Activated naive CD4-positive, alpha-beta T cell treated with anti-CD3 and anti-CD28 coated beads, Interleukin-2, amount 50 U/mL, for 72 hours (primary cell): Measurements from ENCODE around the gene PNMA6A. TPM values are rescaled to one million over a fixed set of nuclear protein-coding genes. Genes with fewer than 3 reads are reported as not detected.
"Not testable (repeated sequence)": the region's sequence is repeated elsewhere in the genome, so short reads cannot be mapped to it uniquely, and the experiment has no call there.

Source experiments
- ATAC-seq, 2 donors: fragments of 150-1000 bp; cut with Tn5 transposase; 2 replicates each; pipeline ENCODE4 v1.10.0; 2021; ENCODE audit warnings: mild to moderate bottlenecking in 2 of 2, moderate library complexity in 2 of 2
- DNase-seq, 2 donors: peaks; one replicate each; pipeline ENCODE4 v3.0.0; 2021 to 2022; ENCODE audit warnings: low spot score in 2 of 2
- H3K27ac Mint-ChIP-seq, 2 donors: one replicate each; pipeline ENCODE4 v1.8.0; 2022; ENCODE audit warnings: mild to moderate bottlenecking in 2 of 2, mixed read lengths in 2 of 2
- H3K36me3 Mint-ChIP-seq, 2 donors: one replicate each; pipeline ENCODE4 v1.8.0; 2022; ENCODE audit warnings: mixed read lengths in 2 of 2
- H3K9me3 Mint-ChIP-seq, 2 donors: one replicate each; pipeline ENCODE4 v1.8.0; 2022; ENCODE audit warnings: mixed read lengths in 2 of 2
- total RNA-seq, 2 donors: library from RNA; stranded (reverse); gene quantifications; one replicate each; pipeline ENCODE4 v1.2.3, GENCODE V29; 2022

Gene PNMA6A
- total RNA-seq, result under 1 TPM; 0.16 to 0.84 TPM

GRCh38 chrX:153071909-153072583, at the start of gene PNMA6A:
Gene PNMA6A (plus strand): TSS chrX:153072454. CDS start chrX:153073063, 609 bp downstream.
- DNase-seq, H3K27ac Mint-ChIP-seq, H3K9me3 Mint-ChIP-seq, H3K36me3 Mint-ChIP-seq: not testable (repeated sequence)
- peak; percentile 76 to 89 for ATAC-seq

DNA sequence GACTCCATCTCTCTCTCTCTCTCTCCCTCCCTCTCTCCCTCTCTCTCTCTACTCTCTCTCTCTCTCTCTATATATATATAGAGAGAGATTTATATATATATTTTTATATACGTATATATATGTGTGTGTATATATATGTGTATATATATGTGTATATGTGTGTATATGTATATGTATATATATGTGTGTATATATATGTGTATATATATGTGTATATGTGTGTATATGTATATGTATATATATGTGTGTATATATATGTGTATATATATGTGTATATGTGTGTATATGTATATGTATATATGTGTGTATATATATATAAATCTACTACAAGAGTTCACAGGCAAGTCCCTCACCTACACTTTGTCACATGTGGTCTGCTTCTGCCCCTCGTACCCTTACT, 45.8 kb upstream of the PNMA6A start:
- not testable (repeated sequence) for DNase-seq, H3K9me3 Mint-ChIP-seq, H3K36me3 Mint-ChIP-seq, ATAC-seq, H3K27ac Mint-ChIP-seq

DNA sequence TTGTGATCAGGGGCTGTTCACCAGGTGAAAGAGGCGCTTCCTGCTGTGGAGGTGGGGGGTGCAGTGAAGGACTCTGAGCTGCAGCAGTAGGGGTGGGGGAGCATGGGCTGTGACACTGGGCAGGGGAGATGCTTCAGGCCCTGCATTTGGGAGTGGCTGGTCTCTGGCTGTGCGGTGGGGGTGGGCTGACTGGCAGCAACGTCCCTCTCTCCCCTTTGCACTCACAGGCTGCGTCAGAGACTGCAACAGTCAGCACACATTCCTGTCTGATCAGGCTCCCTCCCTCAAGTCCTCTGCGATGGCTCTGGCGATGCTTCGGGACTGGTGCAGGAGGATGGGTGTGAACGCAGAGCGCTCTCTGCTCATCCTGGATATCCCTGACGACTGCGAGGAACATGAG, 43.8 kb upstream of the PNMA6A start:
- ATAC-seq, H3K36me3 Mint-ChIP-seq, DNase-seq, H3K27ac Mint-ChIP-seq, H3K9me3 Mint-ChIP-seq: not testable (repeated sequence)

DNA sequence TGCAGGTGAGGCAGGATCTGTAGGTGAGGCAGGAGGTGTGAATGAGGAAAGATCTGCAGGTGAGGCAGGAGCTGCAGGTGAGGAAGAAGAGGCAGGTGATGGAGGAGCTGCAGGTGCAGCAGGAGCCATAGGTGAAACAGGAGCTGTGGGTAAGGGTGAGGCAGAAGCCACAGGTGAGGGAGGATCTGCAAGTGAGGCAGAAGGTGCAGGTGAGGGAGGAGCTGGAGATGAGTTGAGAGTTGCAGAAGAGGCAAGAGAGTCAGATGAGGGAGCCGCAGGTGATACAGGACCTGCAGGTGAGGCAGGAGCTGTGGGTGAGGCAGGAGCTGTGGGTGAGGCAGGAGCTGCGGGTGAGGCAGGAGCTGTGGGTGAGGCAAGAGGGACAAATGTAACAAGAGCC, 43.1 kb upstream of the PNMA6A start:
- no peaks in the 10 kb centered on the region for H3K9me3 Mint-ChIP-seq
- no peak for DNase-seq
- no peak for ATAC-seq
- no peaks in the 10 kb centered on the region for H3K36me3 Mint-ChIP-seq
- H3K27ac Mint-ChIP-seq, result peak overlapping the region in 1 of 2 donors; percentile 13

DNA sequence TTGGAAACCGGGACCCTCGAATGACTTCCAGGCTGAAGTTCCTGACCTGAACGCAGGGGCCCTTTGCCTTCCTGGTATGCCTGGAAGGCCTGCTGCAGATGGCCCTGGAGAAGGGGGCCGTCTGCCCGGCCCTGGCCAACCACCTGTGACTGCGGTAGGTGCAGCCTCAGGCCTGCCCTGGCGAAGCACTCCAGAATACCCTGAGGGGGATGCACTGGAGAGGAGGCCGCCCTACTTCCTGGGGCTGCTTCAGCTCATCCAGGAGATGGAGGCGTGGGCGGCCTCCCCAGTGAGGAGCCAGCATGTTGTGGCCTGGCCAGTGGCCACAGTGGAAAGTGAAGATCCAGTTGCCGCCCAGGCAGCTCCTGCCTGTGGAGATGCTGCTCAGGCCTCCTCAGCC, 42.4 kb upstream of the PNMA6A start:
- Mint-ChIP-seq H3K9me3 (peaks cover 0 to 4% of the 10 kb centered on the region in 2 donors), H3K36me3 (no peaks in the 10 kb centered on the region), H3K27ac (no peak overlapping the region)
- ATAC-seq (no peak), DNase-seq (no peak)

DNA sequence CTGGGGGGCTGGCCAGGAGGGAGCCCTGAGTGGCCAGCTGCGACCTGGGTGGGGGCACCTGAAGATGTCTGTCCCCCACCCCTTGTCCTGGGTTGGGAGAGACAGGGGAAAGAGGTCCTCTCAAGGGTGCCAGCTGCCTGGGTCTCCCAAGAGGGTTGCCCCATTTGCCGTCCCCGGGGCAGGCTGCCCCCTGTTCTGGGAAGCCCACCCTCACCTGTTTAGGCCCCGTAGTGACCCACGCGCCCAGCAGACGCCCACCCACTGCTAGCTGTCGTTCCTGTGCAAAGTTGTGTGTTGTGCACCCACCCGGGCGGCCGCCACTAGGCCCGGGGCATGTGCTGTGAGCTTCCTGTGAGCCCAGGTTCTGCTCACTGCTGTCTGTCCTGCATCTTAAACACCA, 41.5 kb upstream of the PNMA6A start:
- peak overlapping the region in 1 of 2 donors; percentile 68 for H3K27ac Mint-ChIP-seq
- H3K36me3 Mint-ChIP-seq, result no peaks in the 10 kb centered on the region
- DNase-seq (no peak), ATAC-seq (no peak)
- peaks cover 0 to 4% of the 10 kb centered on the region in 2 donors for H3K9me3 Mint-ChIP-seq

DNA sequence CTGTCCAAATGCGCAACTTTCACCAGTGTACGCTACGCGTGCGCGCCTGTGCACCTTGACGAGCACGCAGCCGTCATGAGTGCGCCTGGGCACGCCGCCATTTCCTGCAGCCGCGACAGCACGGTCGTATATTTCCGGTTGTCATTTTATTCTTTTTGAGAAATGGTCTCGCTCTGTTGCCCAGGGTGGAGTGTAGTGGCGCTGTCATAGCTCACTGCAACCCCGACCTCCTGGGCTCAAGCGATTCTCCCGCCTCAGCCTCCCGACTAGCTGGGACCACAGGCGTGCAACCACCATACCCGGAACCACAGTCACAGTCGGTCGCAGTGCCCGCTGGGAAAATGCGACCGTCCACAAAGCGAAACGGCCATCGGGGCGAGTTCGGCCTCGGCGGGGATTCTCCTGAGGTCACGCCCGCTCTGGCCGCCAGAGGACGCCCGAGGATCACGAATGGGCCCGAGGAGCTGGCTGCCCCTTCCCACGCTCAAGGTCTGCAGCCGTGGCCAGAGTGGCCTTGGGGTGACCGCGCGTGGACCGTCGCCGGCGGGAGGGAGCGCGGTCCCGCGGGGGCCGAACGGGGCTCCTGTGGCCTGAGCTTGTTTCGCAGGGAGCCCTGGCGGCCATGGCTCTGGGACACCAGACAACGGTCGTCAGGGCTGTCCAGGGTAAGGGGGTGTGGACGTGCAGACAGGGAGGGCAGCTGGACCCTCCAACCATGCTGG, 39.7 kb upstream of the PNMA6A start:
- DNase-seq, result peak; percentile 72 to 75
- peak; percentile 77 to 82 for ATAC-seq
- peaks cover 0 to 4% of the 10 kb centered on the region in 2 donors for H3K9me3 Mint-ChIP-seq
- H3K36me3 Mint-ChIP-seq, result no peaks in the 10 kb centered on the region
- H3K27ac Mint-ChIP-seq, result peak overlapping the region; percentile 74 to 87

- DNase-seq (no peak), ATAC-seq (no peak)
- no peak overlapping the region for H3K27ac Mint-ChIP-seq
- H3K36me3 Mint-ChIP-seq, result peaks cover 16 to 23% of the 10 kb centered on the region in 2 donors
- peaks cover 0 to 5% of the 10 kb centered on the region in 2 donors for H3K9me3 Mint-ChIP-seq
These were observed 23.2 kb upstream of the PNMA6A start for GRCh38 chrX:153049093-153049492.

DNA sequence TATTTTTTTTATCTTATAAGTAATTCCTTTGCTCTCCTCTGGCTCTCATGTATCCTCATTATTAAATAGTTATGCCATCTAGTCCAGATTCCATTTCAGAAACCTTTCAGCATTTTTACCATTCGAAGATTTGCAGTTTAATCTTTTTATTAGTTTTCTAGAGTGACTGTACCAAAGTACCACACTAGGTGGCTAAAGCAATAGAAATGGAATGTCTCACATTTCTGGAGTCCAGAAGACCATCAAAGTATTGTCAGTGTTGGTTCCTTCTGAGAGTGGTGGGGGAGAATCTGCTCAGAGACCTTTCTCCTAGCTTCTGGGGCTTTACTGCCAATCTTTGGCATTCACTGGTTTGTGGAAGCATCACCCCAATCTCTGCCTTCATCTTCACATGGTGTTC, 19.7 kb upstream of the PNMA6A start:
- Mint-ChIP-seq H3K36me3 (peaks cover 16 to 21% of the 10 kb centered on the region in 2 donors), H3K9me3 (peaks cover 0 to 5% of the 10 kb centered on the region in 2 donors), H3K27ac (no peak overlapping the region)
- DNase-seq (no peak), ATAC-seq (no peak)

DNA sequence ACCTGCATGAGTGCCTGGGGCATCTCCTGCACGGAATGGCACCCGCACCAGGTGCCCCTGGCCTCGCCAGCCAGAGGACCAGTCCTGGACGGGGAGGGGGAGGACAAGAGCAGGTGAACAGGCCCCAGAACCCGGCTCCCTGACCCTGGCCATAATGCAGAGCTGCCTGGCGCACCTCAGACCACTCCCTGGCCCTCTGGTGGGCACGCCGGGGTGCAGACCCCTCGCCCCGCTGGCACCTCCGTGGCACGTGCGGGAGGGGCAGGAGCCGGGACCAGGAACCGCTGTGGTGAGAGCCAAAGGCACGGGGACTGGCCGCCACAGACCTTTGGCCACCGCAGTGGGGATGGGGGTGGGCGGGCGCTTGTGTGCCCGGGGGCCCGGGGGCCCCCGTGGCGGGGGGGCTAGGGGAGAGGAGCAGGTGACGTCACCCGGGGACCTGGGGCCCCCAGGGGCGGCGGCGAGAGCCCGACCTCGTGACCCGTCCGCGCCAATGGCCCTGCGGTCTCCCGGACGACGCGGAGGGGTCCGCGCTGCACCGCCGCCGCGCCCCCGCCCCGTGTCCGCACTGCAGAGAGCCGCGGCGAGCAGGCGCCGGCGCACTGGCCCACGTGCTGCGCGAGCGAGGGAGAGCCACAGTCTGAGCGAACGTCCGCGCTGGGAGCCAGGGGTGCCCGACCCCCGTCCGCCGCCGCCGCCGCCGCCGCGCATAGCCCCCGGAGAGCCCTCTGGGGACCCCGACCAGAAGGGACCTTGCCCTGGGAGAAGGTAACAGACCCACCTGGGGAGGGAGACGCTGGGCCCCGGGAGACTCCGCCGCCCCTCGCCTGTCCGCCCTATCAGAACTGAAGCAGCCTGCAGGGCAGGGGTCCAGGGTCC, 16.1 kb upstream of the PNMA6A start, which contains the start of gene PNMA3:
Gene PNMA3, plus strand, starts transcription at position 600 of the 879 bp plus-strand sequence. CDS start 586 bp downstream, outside the sequence.
- no peaks in the 10 kb centered on the region for H3K9me3 Mint-ChIP-seq
- DNase-seq (no peak), ATAC-seq (peak in 1 of 2 donors; percentile 35)
- H3K27ac Mint-ChIP-seq, result no peak within 1 kb of the TSS
- H3K36me3 Mint-ChIP-seq, result no peaks in the 10 kb centered on the region

DNA sequence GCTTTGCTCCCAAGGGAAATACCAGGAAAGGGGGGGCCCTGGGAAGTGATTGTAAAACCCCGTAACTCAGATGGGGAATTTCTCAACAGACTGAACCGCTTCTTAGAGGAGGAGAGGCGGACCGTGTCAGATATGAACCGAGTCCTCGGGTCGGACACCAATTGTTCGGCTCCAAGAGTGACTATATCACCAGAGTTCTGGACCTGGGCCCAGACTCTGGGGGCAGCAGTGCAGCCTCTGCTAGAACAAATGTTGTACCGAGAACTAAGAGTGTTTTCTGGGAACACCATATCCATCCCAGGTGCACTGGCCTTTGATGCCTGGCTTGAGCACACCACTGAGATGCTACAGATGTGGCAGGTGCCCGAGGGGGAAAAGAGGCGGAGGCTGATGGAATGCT, 15.0 kb upstream of the PNMA6A start:
- H3K9me3 Mint-ChIP-seq, result no peaks in the 10 kb centered on the region
- no peak for ATAC-seq

GRCh38 chrX:153059191-153060094, 12.8 kb upstream of the PNMA6A start:
- H3K36me3 Mint-ChIP-seq, result no peaks in the 10 kb centered on the region
- DNase-seq (no peak), ATAC-seq (no peak)
- H3K27ac Mint-ChIP-seq, result no peak overlapping the region
- no peaks in the 10 kb centered on the region for H3K9me3 Mint-ChIP-seq

More for the DNA sequence above, 15.0 kb upstream of the PNMA6A start:
- Mint-ChIP-seq H3K36me3 (no peaks in the 10 kb centered on the region), H3K27ac (no peak overlapping the region)
- no peak for DNase-seq

GRCh38 chrX:153060095-153060445, 12.2 kb upstream of the PNMA6A start:
- H3K27ac Mint-ChIP-seq, result no peak overlapping the region
- DNase-seq (no peak), ATAC-seq (no peak)
- H3K9me3 Mint-ChIP-seq, result no peaks in the 10 kb centered on the region
- H3K36me3 Mint-ChIP-seq, result no peaks in the 10 kb centered on the region

- ATAC-seq (no peak), DNase-seq (no peak)
- H3K9me3 Mint-ChIP-seq, result no peaks in the 10 kb centered on the region
- no peak overlapping the region for H3K27ac Mint-ChIP-seq
- no peaks in the 10 kb centered on the region for H3K36me3 Mint-ChIP-seq
These were observed 10.5 kb upstream of the PNMA6A start for GRCh38 chrX:153061732-153062131.

DNA sequence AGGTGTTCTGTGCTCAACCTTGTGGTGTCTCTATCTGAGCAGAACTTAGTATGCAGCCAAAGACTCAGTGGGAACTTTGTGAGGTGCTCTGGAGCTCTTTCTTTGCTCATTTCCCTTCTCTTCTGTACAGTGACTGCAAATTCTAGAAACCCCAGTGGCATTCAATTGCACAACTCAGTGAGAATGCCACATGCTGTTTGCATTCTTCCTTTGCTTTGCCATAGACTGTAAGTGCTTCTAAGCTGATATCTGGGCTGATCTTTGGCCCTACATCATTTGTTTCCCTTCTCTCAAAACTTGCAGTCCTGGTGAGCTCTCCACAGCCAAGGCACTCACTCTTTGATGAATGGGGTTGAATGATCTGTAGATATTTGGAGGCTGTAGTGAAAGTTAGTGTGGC, 8.9 kb upstream of the PNMA6A start:
- DNase-seq, result no peak
- Mint-ChIP-seq H3K9me3 (no peaks in the 10 kb centered on the region), H3K36me3 (no peaks in the 10 kb centered on the region), H3K27ac (no peak overlapping the region)
- no peak for ATAC-seq

- ATAC-seq, result no peak
- Mint-ChIP-seq H3K9me3 (no peaks in the 10 kb centered on the region), H3K27ac (no peak overlapping the region), H3K36me3 (no peaks in the 10 kb centered on the region)
- no peak for DNase-seq
These were observed 8.2 kb upstream of the PNMA6A start for GRCh38 chrX:153064061-153064460.
